HepG2 (cell line): ENCODE measurements around the gene ZNF429. TPM values are rescaled to one million over a fixed set of nuclear protein-coding genes. Genes with fewer than 3 reads are reported as not detected.

Source experiments
- ATAC-seq: fragments of 200-7000 bp; cut with Tn5 transposase; 3 replicates; pipeline ENCODE4 v1.9.1; 2020; ENCODE audit warnings: mild to moderate bottlenecking, moderate library complexity
- BruUV-seq: library from RNA; stranded (reverse); fragments of 400-500 nt; replicated peaks from 2 replicates; lab custom pipeline; 2021; lab: Mats Ljungman, UMichigan
- CTCF ChIA-PET: fragments of 300-600 bp; formaldehyde crosslinking; extraction: SDS; loops from one replicate; lab custom pipeline; 2021; ENCODE audit warnings: low total read pairs, inconsistent platforms, low intra/inter-chr PET ratio; lab: Yijun Ruan, JAX
- POLR2A ChIA-PET: fragments of 350-600 bp; sonication (Branson Sonifier 250); formaldehyde crosslinking; loops from one replicate; lab custom pipeline; 2020; ENCODE audit warnings: antibody characterized with exemption, inconsistent platforms; lab: Yijun Ruan, JAX
- DNase-seq: peaks from one replicate; pipeline ENCODE4 v3.0.0-alpha.2; 2015; ENCODE audit warnings: low spot score
- FAIRE-seq: peaks from 3 replicates; lab custom pipeline; 2011; peaks lifted over from hg19 to GRCh38; lab: Jason Lieb, UNC
- H2AFZ ChIP-seq: one replicate; pipeline ENCODE4 v1.6.1; 2011; ENCODE audit warnings: low read length, inconsistent platforms
- H3K27ac ChIP-seq: fragments of 300-600 bp; 3 replicates; pipeline ENCODE4 v1.8.0; 2011; ENCODE audit warnings: mixed run types, mild to moderate bottlenecking, mixed read lengths, low read length, inconsistent platforms; ENCODE audit not compliant: insufficient read depth; ENCODE audit errors: extremely low read length
- H3K27me3 ChIP-seq, 2 experiments: fragments of 200-600 bp in 1 of 2; 2 replicates in 1 of 2; 3 replicates in 1 of 2; pipeline versions ENCODE4 v1.6.0 to v1.8.0; 2011; ENCODE audit warnings: low read length in 2 of 2, mild to moderate bottlenecking in 2 of 2, moderate library complexity in 2 of 2, inconsistent platforms in 1 of 2; ENCODE audit not compliant: insufficient read depth in 2 of 2, control insufficient read depth in 1 of 2
- H3K36me3 ChIP-seq, 2 experiments: fragments of 200-600 bp in 1 of 2; replicated peaks in 1 of 2; 2 replicates in 1 of 2; 3 replicates in 1 of 2; pipeline versions ENCODE4 v1.5.1 to v1.8.0; 2011; ENCODE audit warnings: low read length in 2 of 2, inconsistent platforms in 1 of 2; ENCODE audit not compliant: insufficient read depth in 2 of 2, control insufficient read depth in 1 of 2
- H3K4me1 ChIP-seq: 2 replicates; pipeline ENCODE4 v1.5.1; 2012; ENCODE audit warnings: low read length, inconsistent platforms; ENCODE audit not compliant: insufficient read depth
- H3K4me2 ChIP-seq: 2 replicates; pipeline ENCODE4 v1.6.0; 2011; ENCODE audit warnings: low read depth, low read length, inconsistent platforms
- H3K4me3 ChIP-seq, 3 experiments: fragments of 200-600 bp in 1 of 3; sonication (generic), shearing (Covaris generic) in 1 of 3; replicated peaks in 1 of 3; 2 replicates each; pipeline ENCODE4 v1.5.1; 2011 to 2016; ENCODE audit warnings: low read length in 3 of 3, inconsistent platforms in 2 of 3, low read depth in 2 of 3, mild to moderate bottlenecking in 2 of 3, control low read depth in 1 of 3, mixed read lengths in 1 of 3; ENCODE audit not compliant: insufficient read depth in 1 of 3
- H3K79me2 ChIP-seq: one replicate; pipeline ENCODE4 v1.6.1; 2011; ENCODE audit warnings: low read length, inconsistent platforms; ENCODE audit not compliant: insufficient read depth
- H3K9ac ChIP-seq: 2 replicates; pipeline ENCODE4 v1.6.0; 2011; ENCODE audit warnings: mild to moderate bottlenecking, low read depth, low read length, inconsistent platforms; ENCODE audit not compliant: insufficient read depth
- H3K9me3 ChIP-seq: 2 replicates; pipeline ENCODE4 v1.5.1; 2012; ENCODE audit warnings: mild to moderate bottlenecking, low read length
- H4K20me1 ChIP-seq: 2 replicates; pipeline ENCODE4 v1.6.0; 2011; ENCODE audit warnings: inconsistent platforms, mild to moderate bottlenecking, low read length, moderate library complexity; ENCODE audit not compliant: insufficient read depth
- BRD4 ChIP-seq: sonication (generic); formaldehyde crosslinking; IDR thresholded peaks from 2 replicates; pipeline ENCODE4 v1.4.0; 2020; ENCODE audit warnings: missing genetic modification reagents
- NR2C2 ChIP-seq: sonication (generic); formaldehyde crosslinking; IDR thresholded peaks from 2 replicates; pipeline ENCODE4 v1.4.0; 2020; ENCODE audit warnings: missing genetic modification reagents, mild to moderate bottlenecking, moderate library complexity, borderline replicate concordance
- RBM22 ChIP-seq: fragments of 200-400 bp; formaldehyde crosslinking; optimal IDR thresholded peaks from 2 replicates; pipeline ENCODE3; 2017; ENCODE audit warnings: mild to moderate bottlenecking, low read length, moderate library complexity
- SATB2 ChIP-seq: sonication (generic); formaldehyde crosslinking; IDR thresholded peaks from 2 replicates; pipeline ENCODE4 v1.5.0; 2020; ENCODE audit warnings: missing genetic modification reagents
- ZBTB7B ChIP-seq: sonication (generic); formaldehyde crosslinking; IDR thresholded peaks from 2 replicates; pipeline ENCODE4 v1.4.0; 2020; ENCODE audit warnings: missing genetic modification reagents
- ZNF33A ChIP-seq: sonication (generic); formaldehyde crosslinking; IDR thresholded peaks from 2 replicates; pipeline ENCODE4 v1.5.1; 2020; ENCODE audit warnings: missing genetic modification reagents, mild to moderate bottlenecking, moderate library complexity, borderline replicate concordance
- ZNF383 ChIP-seq: sonication (generic); formaldehyde crosslinking; IDR thresholded peaks from 2 replicates; pipeline ENCODE4 v1.4.0; 2020; ENCODE audit warnings: missing genetic modification reagents, mild to moderate bottlenecking, borderline replicate concordance
- ZNF563 ChIP-seq: sonication (generic); formaldehyde crosslinking; IDR thresholded peaks from 2 replicates; pipeline ENCODE4 v1.8.0; 2022; ENCODE audit warnings: mild to moderate bottlenecking, moderate library complexity, missing genetic modification reagents
- ZNF607 ChIP-seq: sonication (generic); formaldehyde crosslinking; IDR thresholded peaks from 2 replicates; pipeline ENCODE4 v1.5.1; 2020; ENCODE audit warnings: missing genetic modification reagents, mild to moderate bottlenecking, borderline replicate concordance
- ZNF678 ChIP-seq: sonication (generic); formaldehyde crosslinking; IDR thresholded peaks from 2 replicates; pipeline ENCODE4 v1.4.0; 2020; ENCODE audit warnings: mild to moderate bottlenecking, missing genetic modification reagents
- WGBS: methylation state at CpG from one replicate; pipeline ENCODE4 v1.1.6; 2017; ENCODE audit warnings: low lambda C conversion rate; 5-methylcytosine and 5-hydroxymethylcytosine counted together
- in situ Hi-C: cut with HindIII; loops from 2 replicates; pipeline ENCODE4 v1.10.0; 2017; ENCODE audit warnings: low pct_unique_long_range_greater_than_20kb; ENCODE audit not compliant: extremely low pct_ligation_motif_present
- intact Hi-C: fragments of 100-400 bp; cut with micrococcal nuclease; formaldehyde crosslinking; loops from one replicate; pipeline ENCODE4 v1.10.0; 2022; ENCODE audit not compliant: unreplicated experiment
- polyA plus RNA-seq, 8 experiments: library from polyadenylated mRNA; depleted of rRNA in 3 of 8; stranded (reverse) in 7 of 8; unstranded in 1 of 8; fragments of >200 nt; fragmentation: Illumina TruSeq in 4 of 8; extraction: Trizol in 4 of 8; gene quantifications; 2 replicates each; pipeline versions ENCODE4 v1.2.1 to v1.2.3, GENCODE V29; 2011 to 2016; ENCODE audit warnings: low read depth in 4 of 8, missing spikeins in 1 of 8, mixed read lengths in 1 of 8; ENCODE audit not compliant: insufficient read depth in 1 of 8
- total RNA-seq, 5 experiments: library from RNA; depleted of rRNA; stranded (reverse); fragments of >200 nt; fragmentation: Illumina TruSeq; extraction: Trizol; gene quantifications; 2 replicates each; pipeline ENCODE4 v1.2.3, GENCODE V29; 2016; ENCODE audit warnings: low read depth in 1 of 5
- TF ChIP-seq, protein P1 (sequence below): sonication (generic); formaldehyde crosslinking; IDR thresholded peaks from 2 replicates; pipeline ENCODE4 v1.5.1; 2020; ENCODE audit warnings: missing genetic modification reagents, mild to moderate bottlenecking, borderline replicate concordance
- TF ChIP-seq, protein P2 (sequence below): sonication (generic); formaldehyde crosslinking; IDR thresholded peaks from 2 replicates; pipeline ENCODE4 v1.4.0; 2020; ENCODE audit warnings: missing genetic modification reagents
- TF ChIP-seq, protein P3 (sequence below): sonication (generic); formaldehyde crosslinking; IDR thresholded peaks from 2 replicates; pipeline ENCODE4 v1.5.0; 2020; ENCODE audit warnings: mild to moderate bottlenecking, low read depth, missing genetic modification reagents, borderline replicate concordance
- TF ChIP-seq, protein P4 (sequence below): conservative IDR thresholded peaks from 2 replicates; pipeline ENCODE4 v1.6.1; 2018; ENCODE audit warnings: missing genetic modification reagents
- TF ChIP-seq, protein P5 (sequence below): sonication (generic); formaldehyde crosslinking; IDR thresholded peaks from 2 replicates; pipeline ENCODE4 v1.9.0; 2021; ENCODE audit warnings: missing genetic modification reagents, mild to moderate bottlenecking, borderline replicate concordance

ZNF429 gene
- total and polyA plus RNA-seq, 2 of the 13 experiments (the other 11 are each of a cell fraction or from before 2014, with no cell fraction given): 3.3 to 3.4 TPM

DNA sequence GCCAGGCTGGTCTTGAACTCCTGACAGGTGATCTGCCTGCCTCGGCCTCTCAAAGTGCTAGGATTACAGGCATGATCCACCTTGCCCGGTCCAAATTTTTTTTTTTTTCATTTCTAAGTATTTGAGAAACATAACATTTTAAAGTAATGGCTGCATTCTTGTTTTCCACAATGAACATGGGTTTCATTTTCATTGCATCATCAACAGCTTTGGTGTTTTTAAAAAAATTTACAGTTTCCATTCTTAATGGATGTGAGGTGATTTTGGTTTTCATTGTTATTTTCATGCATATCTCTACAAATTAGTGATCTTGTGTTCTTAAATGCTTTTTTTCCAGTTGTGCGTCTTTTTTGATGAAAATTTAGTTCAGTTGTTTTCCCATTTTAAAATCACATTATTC, 27.5 kb downstream of the ZNF429 start:
- no peak for DNase-seq
- Histone ChIP-seq H3K79me2 (no peaks in the 10 kb centered on the region), H2AFZ (no peak overlapping the region), H3K4me1 (no peaks in the 10 kb centered on the region), H3K27ac (no peak overlapping the region), H3K9ac (no peak overlapping the region), H4K20me1 (no peaks in the 10 kb centered on the region), H3K4me3 (no peak overlapping the region), H3K9me3 (peaks cover 62% of the 10 kb centered on the region), H3K4me2 (no peak overlapping the region), H3K36me3 (peaks cover 0 to 3% of the 10 kb centered on the region in 2 experiments; a peak in 1 of 5 replicates), H3K27me3 (no peaks in the 10 kb centered on the region)
- in situ Hi-C loops: no loop called here
- CTCF ChIA-PET: no interaction called here
- ATAC-seq: no peak
- no peak for FAIRE-seq
- POLR2A ChIA-PET: no interaction called here
- WGBS: 51% methylated on average over 3 of the region's 3 CpGs
- intact Hi-C loops: no loop called here
- BruUV-seq: no TSS peak
- TF ChIP-seq SATB2 (no peak), ZNF33A (CRISPR knock-in tag) (no peak), ZNF607 (CRISPR knock-in tag) (no peak), ZNF563 (CRISPR knock-in tag) (no peak), RBM22 (no peak), ZNF383 (CRISPR knock-in tag) (no peak), NR2C2 (CRISPR knock-in tag) (no peak), BRD4 (no peak), ZNF678 (CRISPR knock-in tag) (no peak), ZBTB7B (CRISPR knock-in tag) (no peak)
- TF ChIP-seq, protein P1, sequence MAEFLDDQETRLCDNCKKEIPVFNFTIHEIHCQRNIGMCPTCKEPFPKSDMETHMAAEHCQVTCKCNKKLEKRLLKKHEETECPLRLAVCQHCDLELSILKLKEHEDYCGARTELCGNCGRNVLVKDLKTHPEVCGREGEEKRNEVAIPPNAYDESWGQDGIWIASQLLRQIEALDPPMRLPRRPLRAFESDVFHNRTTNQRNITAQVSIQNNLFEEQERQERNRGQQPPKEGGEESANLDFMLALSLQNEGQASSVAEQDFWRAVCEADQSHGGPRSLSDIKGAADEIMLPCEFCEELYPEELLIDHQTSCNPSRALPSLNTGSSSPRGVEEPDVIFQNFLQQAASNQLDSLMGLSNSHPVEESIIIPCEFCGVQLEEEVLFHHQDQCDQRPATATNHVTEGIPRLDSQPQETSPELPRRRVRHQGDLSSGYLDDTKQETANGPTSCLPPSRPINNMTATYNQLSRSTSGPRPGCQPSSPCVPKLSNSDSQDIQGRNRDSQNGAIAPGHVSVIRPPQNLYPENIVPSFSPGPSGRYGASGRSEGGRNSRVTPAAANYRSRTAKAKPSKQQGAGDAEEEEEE: no peak
- TF ChIP-seq, protein P2, sequence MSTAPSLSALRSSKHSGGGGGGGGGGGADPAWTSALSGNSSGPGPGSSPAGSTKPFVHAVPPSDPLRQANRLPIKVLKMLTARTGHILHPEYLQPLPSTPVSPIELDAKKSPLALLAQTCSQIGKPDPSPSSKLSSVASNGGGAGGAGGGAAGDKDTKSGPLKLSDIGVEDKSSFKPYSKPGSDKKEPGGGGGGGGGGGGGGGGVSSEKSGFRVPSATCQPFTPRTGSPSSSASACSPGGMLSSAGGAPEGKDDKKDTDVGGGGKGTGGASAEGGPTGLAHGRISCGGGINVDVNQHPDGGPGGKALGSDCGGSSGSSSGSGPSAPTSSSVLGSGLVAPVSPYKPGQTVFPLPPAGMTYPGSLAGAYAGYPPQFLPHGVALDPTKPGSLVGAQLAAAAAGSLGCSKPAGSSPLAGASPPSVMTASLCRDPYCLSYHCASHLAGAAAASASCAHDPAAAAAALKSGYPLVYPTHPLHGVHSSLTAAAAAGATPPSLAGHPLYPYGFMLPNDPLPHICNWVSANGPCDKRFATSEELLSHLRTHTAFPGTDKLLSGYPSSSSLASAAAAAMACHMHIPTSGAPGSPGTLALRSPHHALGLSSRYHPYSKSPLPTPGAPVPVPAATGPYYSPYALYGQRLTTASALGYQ (CRISPR knock-in tag): no peak
- TF ChIP-seq, protein P3, sequence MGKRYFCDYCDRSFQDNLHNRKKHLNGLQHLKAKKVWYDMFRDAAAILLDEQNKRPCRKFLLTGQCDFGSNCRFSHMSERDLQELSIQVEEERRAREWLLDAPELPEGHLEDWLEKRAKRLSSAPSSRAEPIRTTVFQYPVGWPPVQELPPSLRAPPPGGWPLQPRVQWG (CRISPR knock-in tag): no peak
- TF ChIP-seq, protein P4, sequence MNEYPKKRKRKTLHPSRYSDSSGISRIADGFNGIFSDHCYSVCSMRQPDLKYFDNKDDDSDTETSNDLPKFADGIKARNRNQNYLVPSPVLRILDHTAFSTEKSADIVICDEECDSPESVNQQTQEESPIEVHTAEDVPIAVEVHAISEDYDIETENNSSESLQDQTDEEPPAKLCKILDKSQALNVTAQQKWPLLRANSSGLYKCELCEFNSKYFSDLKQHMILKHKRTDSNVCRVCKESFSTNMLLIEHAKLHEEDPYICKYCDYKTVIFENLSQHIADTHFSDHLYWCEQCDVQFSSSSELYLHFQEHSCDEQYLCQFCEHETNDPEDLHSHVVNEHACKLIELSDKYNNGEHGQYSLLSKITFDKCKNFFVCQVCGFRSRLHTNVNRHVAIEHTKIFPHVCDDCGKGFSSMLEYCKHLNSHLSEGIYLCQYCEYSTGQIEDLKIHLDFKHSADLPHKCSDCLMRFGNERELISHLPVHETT (CRISPR knock-in tag): no peak
- TF ChIP-seq, protein P5, sequence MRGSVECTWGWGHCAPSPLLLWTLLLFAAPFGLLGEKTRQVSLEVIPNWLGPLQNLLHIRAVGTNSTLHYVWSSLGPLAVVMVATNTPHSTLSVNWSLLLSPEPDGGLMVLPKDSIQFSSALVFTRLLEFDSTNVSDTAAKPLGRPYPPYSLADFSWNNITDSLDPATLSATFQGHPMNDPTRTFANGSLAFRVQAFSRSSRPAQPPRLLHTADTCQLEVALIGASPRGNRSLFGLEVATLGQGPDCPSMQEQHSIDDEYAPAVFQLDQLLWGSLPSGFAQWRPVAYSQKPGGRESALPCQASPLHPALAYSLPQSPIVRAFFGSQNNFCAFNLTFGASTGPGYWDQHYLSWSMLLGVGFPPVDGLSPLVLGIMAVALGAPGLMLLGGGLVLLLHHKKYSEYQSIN (CRISPR knock-in tag): no peak
